Vagina (tissue), 2 donors: Measurements from ENCODE around the gene NAA38. TPM values are rescaled to one million over a fixed set of nuclear protein-coding genes. Genes with fewer than 3 reads are reported as not detected.
"Not testable (repeated sequence)": the region's sequence is repeated elsewhere in the genome, so short reads cannot be mapped to it uniquely, and the experiment has no call there.

Experiments used
- DNase-seq, 2 donors: peaks; one replicate each; pipeline ENCODE4 v3.0.0-alpha.2; 2017; ENCODE audit errors: extremely low spot score in 2 of 2
- H3K27ac ChIP-seq: fragments of 200-600 bp; sonication (generic); one replicate; pipeline ENCODE4 v1.5.1; 2019
- H3K27me3 ChIP-seq: fragments of 200-600 bp; sonication (generic); one replicate; pipeline ENCODE4 v1.5.1; 2019
- H3K36me3 ChIP-seq, 2 donors: fragments of 200-600 bp; sonication (generic); one replicate each; pipeline ENCODE4 v1.5.1; 2017 to 2019
- H3K4me1 ChIP-seq: fragments of 200-600 bp; sonication (generic); one replicate; pipeline ENCODE4 v1.5.1; 2019
- H3K4me3 ChIP-seq, 2 donors: fragments of 200-600 bp; sonication (generic); 1 replicate in 1 of 2; 2 replicates in 1 of 2; pipeline ENCODE4 v1.5.1; 2016 to 2019
- H3K9me3 ChIP-seq: fragments of 200-600 bp; sonication (generic); one replicate; pipeline ENCODE4 v1.5.1; 2019
- CTCF ChIP-seq, 3 experiments: fragments of 450-650 bp in 2 of 3; fragments of 200-600 bp in 1 of 3; sonication (generic) in 1 of 3; IDR thresholded peaks; one replicate each; pipeline ENCODE4 v1.5.1; 2017 to 2019; ENCODE audit warnings: antibody characterized with exemption in 3 of 3, mild to moderate bottlenecking in 2 of 3, moderate library complexity in 2 of 3
- POLR2A ChIP-seq, 2 donors: fragments of 450-650 bp; IDR thresholded peaks; one replicate each; pipeline ENCODE4 v1.6.1; 2017; ENCODE audit warnings: antibody characterized with exemption in 2 of 2, mild to moderate bottlenecking in 2 of 2, moderate library complexity in 2 of 2
- POLR2AphosphoS5 ChIP-seq, 2 donors: sonication (generic); formaldehyde crosslinking; IDR thresholded peaks; one replicate each; pipeline ENCODE4 v1.9.0; 2017; ENCODE audit warnings: antibody characterized with exemption in 2 of 2, mild to moderate bottlenecking in 2 of 2, low read depth in 1 of 2; ENCODE audit not compliant: insufficient read depth in 1 of 2
- intact Hi-C: fragments of 100-400 bp; cut with DNase I; formaldehyde crosslinking; loops from one replicate; pipeline ENCODE4 v1.15.1; 2023
- total RNA-seq: library from RNA; depleted of rRNA; stranded (reverse); fragments of >200 nt; gene quantifications from one replicate; pipeline ENCODE4 v1.2.3, GENCODE V29; 2016

The NAA38 gene
- total RNA-seq, 1 donor from 2014 or later: 83.5 TPM

- H3K9me3 ChIP-seq: no peaks in the 10 kb centered on the region
Observed at GRCh38 chr17:7817643-7817964, 39.8 kb downstream of the NAA38 start.

GRCh38 chr17:7816926-7817642, 40.3 kb downstream of the NAA38 start:
- H3K4me3 ChIP-seq: no peak overlapping the region
- no peaks in the 10 kb centered on the region for H3K9me3 ChIP-seq
- DNase-seq: no peak
- TF ChIP-seq POLR2AphosphoS5 (IDR thresholded peaks at IDR 0.05; ENCODE audit: insufficient read depth in 1 of 2, low read depth in 1 of 2) (no peak), POLR2A (IDR thresholded peaks at IDR 0.05) (no peak), CTCF (IDR thresholded peaks at IDR 0.05) (no peak)
- H3K4me1 ChIP-seq: no peaks in the 10 kb centered on the region
- H3K27me3 ChIP-seq: no peaks in the 10 kb centered on the region
- intact Hi-C loops: no loop called here
- no peak overlapping the region for H3K27ac ChIP-seq
- H3K36me3 ChIP-seq: no peaks in the 10 kb centered on the region

More at GRCh38 chr17:7817643-7817964, 39.8 kb downstream of the NAA38 start:
- Histone ChIP-seq H3K4me1 (no peaks in the 10 kb centered on the region), H3K4me3 (no peak overlapping the region), H3K27ac (no peak overlapping the region), H3K27me3 (no peaks in the 10 kb centered on the region), H3K36me3 (no peaks in the 10 kb centered on the region)
- no peak for DNase-seq
- TF ChIP-seq CTCF (IDR thresholded peaks at IDR 0.05) (no peak), POLR2A (IDR thresholded peaks at IDR 0.05) (no peak), POLR2AphosphoS5 (IDR thresholded peaks at IDR 0.05; ENCODE audit: insufficient read depth in 1 of 2, low read depth in 1 of 2) (no peak)
- intact Hi-C loops: no loop called here

- no peaks in the 10 kb centered on the region for H3K36me3 ChIP-seq
- H3K27ac ChIP-seq: no peak overlapping the region
- intact Hi-C loops: no loop called here
- H3K9me3 ChIP-seq: no peaks in the 10 kb centered on the region
- H3K4me1 ChIP-seq: no peaks in the 10 kb centered on the region
- no peak for TF ChIP-seq POLR2A (IDR thresholded peaks at IDR 0.05)
- TF ChIP-seq CTCF (IDR thresholded peaks at IDR 0.05): no peak
- TF ChIP-seq POLR2AphosphoS5 (IDR thresholded peaks at IDR 0.05; ENCODE audit: insufficient read depth in 1 of 2, low read depth in 1 of 2): no peak
- H3K4me3 ChIP-seq: no peak overlapping the region
- DNase-seq: no peak
- H3K27me3 ChIP-seq: no peaks in the 10 kb centered on the region
Observed at GRCh38 chr17:7814969-7815368, 42.4 kb downstream of the NAA38 start.

- intact Hi-C loops: no loop called here
- no peaks in the 10 kb centered on the region for H3K36me3 ChIP-seq
- DNase-seq: no peak
- H3K4me1 ChIP-seq: no peaks in the 10 kb centered on the region
- H3K27ac ChIP-seq: no peak overlapping the region
- no peak for TF ChIP-seq CTCF (IDR thresholded peaks at IDR 0.05)
- TF ChIP-seq POLR2A (IDR thresholded peaks at IDR 0.05): no peak
- no peak for TF ChIP-seq POLR2AphosphoS5 (IDR thresholded peaks at IDR 0.05; ENCODE audit: insufficient read depth in 1 of 2, low read depth in 1 of 2)
- no peaks in the 10 kb centered on the region for H3K27me3 ChIP-seq
- no peak overlapping the region for H3K4me3 ChIP-seq
- no peaks in the 10 kb centered on the region for H3K9me3 ChIP-seq
Observed at GRCh38 chr17:7811251-7811650, 46.1 kb downstream of the NAA38 start.

- not testable (repeated sequence) for H3K4me3 ChIP-seq, DNase-seq, H3K36me3 ChIP-seq, H3K9me3 ChIP-seq, H3K4me1 ChIP-seq, H3K27ac ChIP-seq, H3K27me3 ChIP-seq
- intact Hi-C loops: loop anchor here (1.0 kb wide), 1 partner anchor 33 kb away; no protein-coding TSS in a partner anchor
Observed at GRCh38 chr17:7809791-7810343, 47.5 kb downstream of the NAA38 start.
